D721Med (cell line): Measurements from ENCODE around the gene ILF2.

Experiments used
- DNase-seq: peaks from one replicate; pipeline ENCODE4 v3.0.0; 2011; ENCODE audit warnings: low spot score; ENCODE audit not compliant: insufficient read length
- FAIRE-seq: peaks from 2 replicates; lab custom pipeline; 2011; peaks lifted over from hg19 to GRCh38; lab: Jason Lieb, UNC
- TF ChIP-seq, protein P1 (sequence below): IDR thresholded peaks from 2 replicates; pipeline ENCODE4 v1.5.1; 2012; ENCODE audit warnings: mild to moderate bottlenecking, control low read depth; ENCODE audit not compliant: insufficient read depth; ENCODE audit errors: missing control alignments

The ILF2 gene

DNA sequence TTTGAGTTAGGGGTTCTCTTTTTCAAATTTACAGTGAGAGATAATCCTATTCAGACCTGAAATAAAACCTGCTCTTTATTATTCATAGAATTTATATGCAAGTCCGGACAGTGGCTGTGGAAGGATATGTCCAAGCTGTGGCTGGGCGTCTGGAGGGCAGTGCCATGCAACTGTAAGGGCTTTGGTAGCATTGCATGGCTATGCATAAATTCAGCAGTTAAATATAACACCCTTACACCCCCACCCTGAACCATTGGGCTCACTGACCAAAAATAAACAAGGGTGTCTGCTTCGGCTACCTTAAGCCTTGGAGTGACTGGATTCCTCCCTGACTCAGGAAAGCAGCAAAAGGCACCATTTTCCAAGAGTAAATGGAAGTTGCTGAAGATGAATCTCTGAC, 31.5 kb downstream of the ILF2 start:
- no peak for FAIRE-seq
- no peak for DNase-seq
- TF ChIP-seq, protein P1, sequence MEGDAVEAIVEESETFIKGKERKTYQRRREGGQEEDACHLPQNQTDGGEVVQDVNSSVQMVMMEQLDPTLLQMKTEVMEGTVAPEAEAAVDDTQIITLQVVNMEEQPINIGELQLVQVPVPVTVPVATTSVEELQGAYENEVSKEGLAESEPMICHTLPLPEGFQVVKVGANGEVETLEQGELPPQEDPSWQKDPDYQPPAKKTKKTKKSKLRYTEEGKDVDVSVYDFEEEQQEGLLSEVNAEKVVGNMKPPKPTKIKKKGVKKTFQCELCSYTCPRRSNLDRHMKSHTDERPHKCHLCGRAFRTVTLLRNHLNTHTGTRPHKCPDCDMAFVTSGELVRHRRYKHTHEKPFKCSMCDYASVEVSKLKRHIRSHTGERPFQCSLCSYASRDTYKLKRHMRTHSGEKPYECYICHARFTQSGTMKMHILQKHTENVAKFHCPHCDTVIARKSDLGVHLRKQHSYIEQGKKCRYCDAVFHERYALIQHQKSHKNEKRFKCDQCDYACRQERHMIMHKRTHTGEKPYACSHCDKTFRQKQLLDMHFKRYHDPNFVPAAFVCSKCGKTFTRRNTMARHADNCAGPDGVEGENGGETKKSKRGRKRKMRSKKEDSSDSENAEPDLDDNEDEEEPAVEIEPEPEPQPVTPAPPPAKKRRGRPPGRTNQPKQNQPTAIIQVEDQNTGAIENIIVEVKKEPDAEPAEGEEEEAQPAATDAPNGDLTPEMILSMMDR = no peak

DNA sequence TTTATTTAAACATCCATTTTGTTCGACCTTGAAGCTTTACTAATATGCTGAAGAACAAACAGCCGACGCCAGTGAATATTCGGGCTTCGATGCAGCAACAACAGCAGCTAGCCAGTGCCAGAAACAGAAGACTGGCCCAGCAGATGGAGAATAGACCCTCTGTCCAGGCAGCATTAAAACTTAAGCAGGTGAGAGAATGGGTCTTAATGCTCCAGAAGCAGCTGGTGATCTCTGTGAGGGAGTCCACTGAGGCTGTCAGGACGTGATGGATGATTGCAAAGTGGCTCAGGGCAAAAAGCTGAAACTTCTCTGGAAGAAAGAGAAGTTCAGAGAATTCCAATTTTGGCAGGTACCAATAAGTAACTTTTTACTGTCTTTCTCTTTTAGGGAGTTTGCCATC, 32.5 kb downstream of the ILF2 start:
- FAIRE-seq = no peak
- TF ChIP-seq, protein P1 = no peak
- DNase-seq = no peak

GRCh38 chr1:153636312-153636711, 34.5 kb downstream of the ILF2 start:
- TF ChIP-seq, protein P1 = no peak
- DNase-seq = no peak
- FAIRE-seq = no peak

DNA sequence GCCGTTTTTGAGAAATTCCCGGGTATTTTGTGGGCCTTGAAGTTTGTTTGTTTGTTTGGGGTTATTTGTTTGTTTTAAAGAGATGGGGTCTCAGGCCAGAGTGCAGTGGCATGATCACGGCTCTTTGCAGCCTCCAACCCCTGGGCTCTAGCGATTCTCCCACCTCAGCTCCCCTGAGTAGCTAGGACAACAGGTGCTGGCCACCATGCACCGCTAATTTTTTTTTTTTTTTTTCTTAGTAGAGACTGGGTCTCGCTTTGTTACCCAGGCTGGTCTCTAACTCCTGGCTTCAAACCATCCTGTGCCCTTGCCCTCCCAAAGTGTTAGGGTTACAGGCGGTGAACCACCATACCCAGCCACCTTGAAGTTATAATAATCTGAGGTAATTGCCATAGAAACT, 34.9 kb downstream of the ILF2 start:
- DNase-seq (no peak), FAIRE-seq (no peak)
- TF ChIP-seq, protein P1 = no peak

DNA sequence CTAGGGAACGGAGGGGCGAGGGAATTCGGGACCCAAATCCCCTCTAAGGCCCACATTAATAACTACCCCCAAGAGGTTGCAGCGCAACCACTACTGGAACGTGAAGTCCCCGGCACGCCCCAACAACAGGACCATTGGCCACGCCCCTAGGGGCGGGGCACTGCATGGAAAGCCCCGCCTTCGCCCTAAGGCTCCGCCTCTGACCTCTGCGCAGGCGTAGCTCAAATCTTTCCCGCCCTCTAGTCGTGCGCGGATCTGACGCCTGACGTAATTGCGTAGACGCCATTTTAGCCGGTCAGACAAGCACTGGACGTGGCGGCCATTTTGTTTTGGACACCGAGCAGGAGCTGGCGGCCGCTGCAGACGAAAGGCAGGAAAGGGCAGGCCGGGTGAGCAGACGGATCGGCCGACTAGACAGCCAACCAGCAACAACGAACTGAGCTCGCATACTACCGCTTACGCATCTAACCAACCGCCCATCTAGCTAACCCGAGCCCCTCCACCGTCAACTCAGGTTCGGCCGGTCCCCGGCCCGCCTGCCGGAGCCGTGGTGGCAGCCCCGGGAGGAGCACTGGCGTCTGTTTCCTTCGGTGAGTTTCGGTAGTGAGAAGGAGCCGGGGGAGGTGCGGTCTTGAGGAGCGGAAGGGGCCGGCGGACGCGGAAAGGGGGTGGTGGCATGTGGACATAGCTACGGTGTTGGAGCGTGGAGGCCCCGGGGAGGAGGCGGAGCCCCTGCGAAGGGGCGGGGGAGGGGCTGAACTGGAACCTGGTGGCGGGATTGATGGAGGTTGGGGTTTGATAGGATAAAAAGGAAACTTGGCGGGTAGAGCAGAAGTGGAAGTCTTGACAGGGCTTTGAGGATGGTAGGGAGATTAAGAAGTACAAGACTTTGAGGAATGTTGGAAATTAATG, 36.8 kb downstream of the ILF2 start, which contains the start of gene CHTOP:
CHTOP (plus strand) TSS at position 313 of the 912 bp plus-strand sequence. CDS start 2,523 bp downstream, outside the sequence.
- no peak for FAIRE-seq
- peak; percentile 100 for DNase-seq
- TF ChIP-seq, protein P1 = no peak

GRCh38 chr1:153633161-153633753, 37.5 kb downstream of the ILF2 start:
- TF ChIP-seq, protein P1 = no peak
- DNase-seq (no peak), FAIRE-seq (no peak)
